Kasumi-1 (cell line): ENCODE measurements around the gene CX3CR1.

Source experiments
- DNase-seq, 2 experiments: peaks; one replicate each; lab custom pipeline; 2025; lab: John Stamatoyannopoulos, UW

CX3CR1 gene

DNA sequence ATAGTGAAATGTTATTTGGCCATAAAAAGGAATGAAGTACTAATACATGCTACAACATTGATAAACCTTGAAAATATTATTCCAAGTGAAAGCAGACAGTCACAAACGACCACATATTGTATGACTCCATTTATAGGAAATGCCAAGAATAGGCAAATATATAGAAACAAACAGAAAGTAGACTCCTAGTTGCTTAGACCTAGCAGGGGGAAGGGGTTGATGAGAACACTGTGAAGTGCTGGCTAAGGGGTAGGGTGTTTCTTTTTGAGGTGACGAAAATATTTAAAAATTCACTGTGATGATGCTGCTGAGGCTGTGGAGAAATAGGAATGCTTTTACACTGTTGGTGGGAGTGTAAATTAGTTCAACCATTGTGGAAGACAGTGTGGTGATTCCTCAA lies 56.9 kb downstream of the CX3CR1 start:
- no peak for DNase-seq

DNA sequence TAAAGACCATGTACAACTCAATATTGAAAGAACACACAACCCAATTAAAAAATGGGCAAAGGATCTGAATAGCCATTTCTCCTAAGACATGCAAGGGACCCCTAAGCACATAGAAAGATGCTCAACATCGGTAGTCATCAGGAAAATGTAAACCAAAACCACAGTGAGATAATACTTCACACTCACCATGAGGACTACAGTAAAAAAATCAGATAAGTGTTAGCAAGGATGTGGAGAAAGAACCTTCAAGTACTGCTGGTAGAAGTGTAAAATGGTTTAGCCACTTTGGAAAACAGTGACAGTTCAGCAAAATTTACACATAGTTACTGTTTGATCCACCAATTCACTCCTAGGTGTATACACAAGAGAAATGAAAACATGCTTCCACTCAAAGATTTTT lies 57.4 kb downstream of the CX3CR1 start:
- DNase-seq, result no peak

DNA sequence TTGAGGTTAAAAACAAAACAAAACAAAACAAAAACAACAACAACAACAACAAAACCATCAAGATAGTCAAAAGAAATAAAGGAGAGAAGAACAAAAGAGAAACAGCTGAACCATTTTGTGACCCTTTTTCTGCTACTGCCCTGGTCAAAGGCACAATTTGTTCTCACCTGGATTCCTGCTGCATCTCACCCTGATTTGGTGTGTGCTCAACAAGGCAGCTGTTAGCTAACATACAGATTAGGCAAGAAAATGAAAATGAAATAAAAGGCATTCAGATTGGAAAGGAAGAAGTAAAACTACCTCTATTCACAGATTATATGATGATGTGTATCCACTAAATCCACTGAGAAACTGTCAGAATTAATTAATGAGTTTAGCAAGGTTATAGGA lies 58.7 kb downstream of the CX3CR1 start:
- no peak for DNase-seq

DNA sequence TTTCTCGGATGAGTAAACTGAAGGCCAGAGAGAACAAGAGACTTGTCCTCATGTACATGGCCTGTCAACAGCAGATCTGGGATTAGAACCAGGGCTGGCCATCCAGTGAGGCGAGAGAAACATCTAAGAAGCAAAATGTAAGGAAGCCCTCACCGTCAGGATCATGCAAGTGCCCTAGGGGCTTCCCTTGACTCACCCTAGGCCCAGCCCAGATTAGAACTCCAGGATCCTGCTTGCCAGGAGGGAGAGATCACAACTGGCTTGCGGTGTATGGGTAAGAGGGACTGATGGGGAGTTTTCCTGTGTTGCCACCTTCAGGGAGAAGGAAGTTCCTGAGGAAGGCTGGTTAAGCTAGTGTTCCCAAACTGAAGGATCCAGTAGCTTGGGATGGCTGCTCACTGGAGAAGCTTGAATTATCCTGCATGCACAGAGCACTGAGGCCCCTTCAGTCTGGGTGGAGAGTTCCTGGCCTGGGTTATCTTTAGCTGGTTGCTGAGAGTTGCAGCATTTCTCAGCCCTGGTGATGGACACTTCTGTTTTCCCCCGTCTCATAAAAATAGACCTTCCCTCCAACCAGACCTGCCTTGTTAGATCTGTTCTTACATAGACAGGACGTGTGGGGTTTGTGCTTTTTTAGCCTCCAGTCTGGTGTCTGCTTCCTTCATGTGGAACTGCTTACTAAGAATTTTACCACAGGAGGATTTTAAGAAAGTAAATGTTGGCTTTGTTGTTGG lies 59.3 kb downstream of the CX3CR1 start:
- DNase-seq, result peak; percentile 70 to 77

DNA sequence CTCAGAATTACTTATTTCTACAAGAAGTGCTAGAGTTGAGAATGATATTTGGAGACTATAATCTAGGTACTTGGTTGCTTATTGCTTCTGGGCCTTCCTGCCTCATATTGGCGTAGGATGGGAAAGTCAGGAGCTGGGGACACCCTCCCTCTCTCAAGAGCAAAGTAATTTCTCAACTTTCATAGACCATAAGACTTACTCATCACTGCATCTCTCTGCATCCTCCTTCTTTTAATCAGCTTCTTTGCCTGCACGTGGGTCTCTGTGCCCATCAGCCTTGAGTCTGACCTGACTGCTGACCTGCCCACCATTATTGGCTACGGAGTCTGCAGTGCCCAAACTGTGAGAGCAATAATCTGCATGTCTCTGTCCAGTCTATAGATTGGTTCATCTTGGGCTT lies 60.1 kb downstream of the CX3CR1 start:
- DNase-seq, result no peak

DNA sequence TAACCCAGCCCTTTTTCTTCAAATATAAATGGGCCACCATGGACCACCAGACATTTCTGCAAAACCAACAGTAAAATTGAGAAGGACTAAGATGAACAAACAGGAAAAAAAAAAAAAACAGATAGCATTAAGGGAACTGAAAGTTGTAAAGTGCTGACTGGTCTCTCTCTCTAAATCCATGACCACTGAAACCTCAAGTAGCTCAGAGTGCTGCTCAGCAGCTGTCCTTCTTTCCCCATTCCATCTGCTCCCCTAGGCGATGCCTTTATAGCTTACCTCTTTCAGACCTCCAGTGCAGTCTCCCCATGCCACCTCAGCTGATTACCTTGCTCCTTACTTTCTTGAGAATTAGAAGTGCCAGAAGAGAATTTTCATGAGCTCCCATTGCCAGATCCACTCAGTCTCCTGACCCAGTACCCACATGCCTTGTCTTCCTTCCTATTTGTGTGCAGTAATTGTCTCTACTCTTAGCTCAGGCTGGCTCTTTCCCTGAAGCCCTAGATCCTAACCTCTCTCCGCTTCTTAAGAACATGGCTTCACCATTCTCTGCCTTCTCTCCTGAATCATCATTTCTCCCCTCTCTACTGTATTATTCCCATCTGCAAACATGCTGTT lies 63.6 kb downstream of the CX3CR1 start:
- peak; percentile 48 to 58 for DNase-seq

DNA sequence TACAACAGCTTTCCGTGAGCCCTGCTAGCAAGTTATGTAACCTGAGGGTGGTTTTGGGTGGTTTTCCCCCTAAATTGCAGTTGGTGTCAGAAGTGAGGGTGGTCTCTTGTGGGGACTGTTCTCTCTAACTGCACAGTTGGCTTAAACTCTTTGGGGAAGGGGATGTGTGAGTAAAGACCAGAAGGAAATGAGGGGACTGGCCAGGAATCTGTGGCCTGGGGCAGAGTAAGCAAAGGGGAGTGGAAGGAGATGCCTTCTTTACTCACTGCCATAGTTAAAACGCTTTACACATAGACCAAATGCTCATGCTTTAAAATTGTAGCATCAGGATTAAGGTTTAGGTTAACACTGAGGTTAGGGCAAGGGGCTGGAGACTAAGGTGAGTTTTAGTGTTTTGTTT lies 66.2 kb downstream of the CX3CR1 start:
- no peak for DNase-seq
